Osteoblast (primary cell): ENCODE data around the gene DHX36. TPM values are rescaled to one million over a fixed set of nuclear protein-coding genes. Genes with fewer than 3 reads are reported as not detected.

Source experiments
- DNase-seq: peaks from one replicate; pipeline ENCODE4 v3.0.0; 2011; ENCODE audit warnings: low spot score, mixed read lengths; ENCODE audit not compliant: insufficient read length; ENCODE audit errors: missing footprints
- H2AFZ ChIP-seq: 2 replicates; pipeline ENCODE4 v1.6.0; 2011; ENCODE audit warnings: mild to moderate bottlenecking, low read length
- H3K27ac ChIP-seq: 2 replicates; pipeline ENCODE4 v1.5.1; 2011; ENCODE audit warnings: mild to moderate bottlenecking, low read depth, low read length, moderate library complexity
- H3K27me3 ChIP-seq: 2 replicates; pipeline ENCODE4 v1.6.0; 2012; ENCODE audit warnings: mild to moderate bottlenecking, control low read depth, inconsistent platforms, low read length, moderate library complexity; ENCODE audit not compliant: insufficient read depth
- H3K36me3 ChIP-seq: 2 replicates; pipeline ENCODE4 v1.5.1; 2011; ENCODE audit warnings: mild to moderate bottlenecking, low read length, control low read depth, moderate library complexity; ENCODE audit not compliant: insufficient read depth
- H3K4me1 ChIP-seq: 2 replicates; pipeline ENCODE4 v1.5.1; 2011; ENCODE audit warnings: mild to moderate bottlenecking, low read length, control low read depth, moderate library complexity; ENCODE audit not compliant: insufficient read depth
- H3K4me2 ChIP-seq: 2 replicates; pipeline ENCODE4 v1.6.0; 2011; ENCODE audit warnings: mild to moderate bottlenecking, low read length; ENCODE audit not compliant: insufficient read depth
- H3K4me3 ChIP-seq: fragments of 200-600 bp; sonication (generic); 3 replicates; pipeline ENCODE4 v1.5.1; 2012; ENCODE audit warnings: mild to moderate bottlenecking, low read length, inconsistent platforms; ENCODE audit not compliant: insufficient read depth
- H3K79me2 ChIP-seq: 2 replicates; pipeline ENCODE4 v1.6.0; 2012; ENCODE audit warnings: mild to moderate bottlenecking, low read length, control low read depth, inconsistent platforms; ENCODE audit not compliant: insufficient read depth
- H3K9me3 ChIP-seq: 2 replicates; pipeline ENCODE4 v1.5.1; 2011; ENCODE audit warnings: low read depth, low read length, control low read depth
- H4K20me1 ChIP-seq: 2 replicates; pipeline ENCODE4 v1.6.0; 2012; ENCODE audit warnings: mild to moderate bottlenecking, low read length, control low read depth; ENCODE audit not compliant: insufficient read depth
- CTCF ChIP-seq: IDR thresholded peaks from 2 replicates; pipeline ENCODE4 v1.5.1; 2011; ENCODE audit warnings: mild to moderate bottlenecking, low read depth, low read length, moderate library complexity; ENCODE audit errors: extremely low read depth
- total RNA-seq: library from RNA; depleted of rRNA; stranded (reverse); fragments of >200 nt; gene quantifications from 2 replicates; pipeline ENCODE4 v1.2.3, GENCODE V29; 2012

Gene DHX36
- total RNA-seq, 1 donor: 40.2 TPM

- Histone ChIP-seq H3K27me3 (no peaks in the 10 kb centered on the region), H3K4me3 (no peak overlapping the region), H3K4me2 (no peak overlapping the region), H4K20me1 (no peaks in the 10 kb centered on the region), H3K27ac (no peak overlapping the region), H3K36me3 (peaks cover 48% of the 10 kb centered on the region), H3K4me1 (no peaks in the 10 kb centered on the region), H3K9me3 (no peaks in the 10 kb centered on the region), H3K79me2 (no peaks in the 10 kb centered on the region), H2AFZ (no peak overlapping the region)
- no peak for TF ChIP-seq CTCF
- no peak for DNase-seq
These were observed 30.3 kb downstream of the DHX36 start for GRCh38 chr3:154294016-154294415.

DNA sequence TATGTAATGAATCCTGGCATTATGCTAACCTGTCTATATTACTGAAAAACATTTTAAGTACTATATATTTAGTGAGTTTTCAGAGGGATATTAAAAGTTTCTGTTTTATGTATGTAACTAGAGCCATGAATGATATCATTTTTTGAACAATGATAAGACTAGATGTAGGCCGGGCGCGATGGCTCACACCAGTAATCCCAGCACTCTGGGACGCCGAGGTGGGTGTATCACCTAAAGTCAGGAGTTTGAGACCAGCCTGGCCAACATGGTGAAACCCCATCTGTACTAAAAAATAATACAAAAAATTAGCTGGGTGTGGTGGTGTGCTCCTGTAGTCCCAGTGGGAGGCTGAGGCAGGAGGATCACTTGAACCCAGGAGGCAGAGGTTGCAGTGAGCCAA is 34.1 kb downstream of the DHX36 start:
- Histone ChIP-seq H3K4me2 (no peak overlapping the region), H3K9me3 (no peaks in the 10 kb centered on the region), H2AFZ (no peak overlapping the region), H3K27ac (no peak overlapping the region), H3K4me1 (no peaks in the 10 kb centered on the region), H3K79me2 (no peaks in the 10 kb centered on the region), H3K27me3 (no peaks in the 10 kb centered on the region), H3K36me3 (peaks cover 56% of the 10 kb centered on the region), H3K4me3 (no peak overlapping the region), H4K20me1 (no peaks in the 10 kb centered on the region)
- TF ChIP-seq CTCF: no peak
- no peak for DNase-seq

DNA sequence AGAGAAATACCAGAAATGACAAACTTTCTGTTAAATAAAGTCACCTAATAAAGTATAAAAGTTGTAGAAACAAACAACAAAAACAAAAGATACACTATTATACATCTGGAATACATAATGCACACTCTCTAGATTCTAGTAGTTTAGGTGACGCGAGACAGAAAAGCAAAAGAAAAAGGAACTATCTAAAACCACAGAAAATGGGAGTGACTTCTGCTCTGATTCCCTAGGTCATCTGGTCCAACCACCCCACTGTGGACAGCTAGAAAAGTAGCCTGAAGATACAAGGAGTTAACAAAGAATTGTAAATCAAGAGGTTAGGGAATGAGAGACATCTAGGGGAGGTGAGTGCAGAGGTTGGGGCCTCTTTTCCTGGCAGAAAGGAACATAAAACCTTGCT is 39.1 kb downstream of the DHX36 start:
- Histone ChIP-seq H3K9me3 (no peaks in the 10 kb centered on the region), H3K4me1 (no peaks in the 10 kb centered on the region), H3K36me3 (peaks cover 54% of the 10 kb centered on the region), H4K20me1 (no peaks in the 10 kb centered on the region), H3K4me2 (no peak overlapping the region), H3K27ac (no peak overlapping the region), H2AFZ (no peak overlapping the region), H3K27me3 (no peaks in the 10 kb centered on the region), H3K4me3 (no peak overlapping the region), H3K79me2 (no peaks in the 10 kb centered on the region)
- no peak for TF ChIP-seq CTCF
- no peak for DNase-seq

GRCh38 chr3:154280161-154280560 is 44.1 kb downstream of the DHX36 start:
- Histone ChIP-seq H2AFZ (no peak overlapping the region), H3K36me3 (peaks cover 58% of the 10 kb centered on the region), H3K4me1 (no peaks in the 10 kb centered on the region), H3K4me3 (no peak overlapping the region), H3K79me2 (no peaks in the 10 kb centered on the region), H3K27ac (no peak overlapping the region), H3K9me3 (no peaks in the 10 kb centered on the region), H3K27me3 (no peaks in the 10 kb centered on the region), H4K20me1 (no peaks in the 10 kb centered on the region), H3K4me2 (no peak overlapping the region)
- TF ChIP-seq CTCF: no peak
- no peak for DNase-seq
